Measurements from ENCODE around the gene PRR20G. TPM values are rescaled to one million over a fixed set of nuclear protein-coding genes. Genes with fewer than 3 reads are reported as not detected.
A peak's percentile ranks its signal among the peaks of the same experiment; 100 is the strongest.

Gene PRR20G
- polyA plus RNA-seq, 3 donors, result not detected

- peak overlapping the region; percentile 15 to 82 (median 72) for H3K27ac Mint-ChIP-seq
- H3K9me3 ChIP-seq (replicated peaks in 1 of 2; ENCODE audit: control insufficient read depth in 1 of 2, insufficient read depth in 1 of 2, low read length in 2 of 2), result peaks cover 6 to 22% of the 10 kb centered on the region in 2 donors
- H3K4me3 ChIP-seq (replicated peaks in 1 of 3; ENCODE audit: low read depth in 2 of 3, low read length in 3 of 3), result peak overlapping the region in 1 of 3 experiments; percentile 37
- 10% methylated on average over 2 of the region's 4 CpGs for WGBS (ENCODE audit: insufficient coverage)
- peak overlapping the region in 1 of 2 donors; percentile 55 for H3K27ac ChIP-seq (ENCODE audit: low read depth in 1 of 2, low read length in 2 of 2)
- DNase-seq, result peak; percentile 57 to 85 (median 60)
- H3K27me3 Mint-ChIP-seq (ENCODE audit: low read depth in 3 of 3), result peaks cover 7 to 13% (median 7%) of the 10 kb centered on the region in 3 donors
- H4K20me1 ChIP-seq (ENCODE audit: insufficient read depth, low read length), result no peaks in the 10 kb centered on the region
- peaks cover 24 to 25% of the 10 kb centered on the region in 2 donors for H3K4me1 ChIP-seq (ENCODE audit: control insufficient read depth in 1 of 2, insufficient read depth in 2 of 2, low read length in 2 of 2)
- H3K36me3 Mint-ChIP-seq, result no peaks in the 10 kb centered on the region
- no peak overlapping the region for H2AFZ ChIP-seq (ENCODE audit: insufficient read depth, low read depth, low read length, poor library complexity, severe bottlenecking)
- TF ChIP-seq CTCF (IDR thresholded peaks at IDR 0.05), result no peak
- H3K9ac ChIP-seq (ENCODE audit: insufficient read depth, low read length, poor library complexity, severe bottlenecking), result no peak overlapping the region
- H3K79me2 ChIP-seq (ENCODE audit: insufficient read depth, low read length), result no peaks in the 10 kb centered on the region
- no peaks in the 10 kb centered on the region for H3K36me3 ChIP-seq (replicated peaks in 1 of 2; ENCODE audit: control insufficient read depth in 1 of 2, insufficient read depth in 2 of 2, low read length in 2 of 2)
- peak overlapping the region in 1 of 2 donors; percentile 70 for H3K4me3 Mint-ChIP-seq
- no peaks in the 10 kb centered on the region for H3K27me3 ChIP-seq (ENCODE audit: control insufficient read depth in 2 of 2, insufficient read depth in 2 of 2, low read length in 2 of 2)
- intact Hi-C loops (cut with micrococcal nuclease), result loop anchor here in 1 of 2 donors (10.0 kb wide), 1 partner anchor 50 kb away; no protein-coding TSS in a partner anchor
- H3K4me2 ChIP-seq (replicated peaks; ENCODE audit: extremely low read depth, low read length, poor library complexity, severe bottlenecking), result peak overlapping the region; percentile 31
- H3K4me1 Mint-ChIP-seq, result peaks cover 28% of the 10 kb centered on the region
- H3K9me3 Mint-ChIP-seq, result peaks cover 6 to 30% (median 24%) of the 10 kb centered on the region in 7 donors
Measured at GRCh38 chr3:127324913-127325628, 37.2 kb upstream of the PRR20G start.

- intact Hi-C loops (cut with micrococcal nuclease), result loop anchor here in 1 of 2 donors (10.0 kb wide), 1 partner anchor 49 kb away; no protein-coding TSS in a partner anchor
- peaks cover 0 to 12% of the 10 kb centered on the region in 2 donors for H3K9me3 ChIP-seq (replicated peaks in 1 of 2; ENCODE audit: control insufficient read depth in 1 of 2, insufficient read depth in 1 of 2, low read length in 2 of 2)
- H3K4me2 ChIP-seq (replicated peaks; ENCODE audit: extremely low read depth, low read length, poor library complexity, severe bottlenecking), result no peak overlapping the region
- H4K20me1 ChIP-seq (ENCODE audit: insufficient read depth, low read length), result no peaks in the 10 kb centered on the region
- peaks cover 3 to 21% (median 16%) of the 10 kb centered on the region in 7 donors for H3K9me3 Mint-ChIP-seq
- TF ChIP-seq CTCF (IDR thresholded peaks at IDR 0.05), result no peak
- peaks cover 24 to 25% of the 10 kb centered on the region in 2 donors for H3K4me1 ChIP-seq (ENCODE audit: control insufficient read depth in 1 of 2, insufficient read depth in 2 of 2, low read length in 2 of 2)
- WGBS (ENCODE audit: insufficient coverage), result no CpG with 5 or more reads among the region's 3 CpGs
- no peak overlapping the region for H3K4me3 ChIP-seq (replicated peaks in 1 of 3; ENCODE audit: low read depth in 2 of 3, low read length in 3 of 3)
- peaks cover 28% of the 10 kb centered on the region for H3K4me1 Mint-ChIP-seq
- no peaks in the 10 kb centered on the region for H3K36me3 Mint-ChIP-seq
- H2AFZ ChIP-seq (ENCODE audit: insufficient read depth, low read depth, low read length, poor library complexity, severe bottlenecking), result no peak overlapping the region
- peak in 1 of 3 donors; percentile 31 for DNase-seq
- H3K27me3 Mint-ChIP-seq (ENCODE audit: low read depth in 3 of 3), result peaks cover 7 to 15% (median 8%) of the 10 kb centered on the region in 3 donors
- peak overlapping the region in 1 of 7 donors; percentile 62 for H3K27ac Mint-ChIP-seq
- no peaks in the 10 kb centered on the region for H3K79me2 ChIP-seq (ENCODE audit: insufficient read depth, low read length)
- no peaks in the 10 kb centered on the region for H3K27me3 ChIP-seq (ENCODE audit: control insufficient read depth in 2 of 2, insufficient read depth in 2 of 2, low read length in 2 of 2)
- H3K4me3 Mint-ChIP-seq, result no peak overlapping the region
- H3K36me3 ChIP-seq (replicated peaks in 1 of 2; ENCODE audit: control insufficient read depth in 1 of 2, insufficient read depth in 2 of 2, low read length in 2 of 2), result no peaks in the 10 kb centered on the region
- H3K9ac ChIP-seq (ENCODE audit: insufficient read depth, low read length, poor library complexity, severe bottlenecking), result no peak overlapping the region
- H3K27ac ChIP-seq (ENCODE audit: low read depth in 1 of 2, low read length in 2 of 2), result no peak overlapping the region
Measured at GRCh38 chr3:127324076-127324475, 36.2 kb upstream of the PRR20G start.

All from CD14-positive monocyte (primary cell).